Activated T-cell treated with anti-CD3 and anti-CD28 coated beads for 24 hours (primary cell): ENCODE measurements around the gene FRMD6.
"Not testable (repeated sequence)": the region's sequence is repeated elsewhere in the genome, so short reads cannot be mapped to it uniquely, and the experiment has no call there.

Experiments
- DNase-seq: peaks from one replicate; pipeline ENCODE4 v3.0.0-alpha.2; 2020; ENCODE audit warnings: low read depth

FRMD6 gene

DNA sequence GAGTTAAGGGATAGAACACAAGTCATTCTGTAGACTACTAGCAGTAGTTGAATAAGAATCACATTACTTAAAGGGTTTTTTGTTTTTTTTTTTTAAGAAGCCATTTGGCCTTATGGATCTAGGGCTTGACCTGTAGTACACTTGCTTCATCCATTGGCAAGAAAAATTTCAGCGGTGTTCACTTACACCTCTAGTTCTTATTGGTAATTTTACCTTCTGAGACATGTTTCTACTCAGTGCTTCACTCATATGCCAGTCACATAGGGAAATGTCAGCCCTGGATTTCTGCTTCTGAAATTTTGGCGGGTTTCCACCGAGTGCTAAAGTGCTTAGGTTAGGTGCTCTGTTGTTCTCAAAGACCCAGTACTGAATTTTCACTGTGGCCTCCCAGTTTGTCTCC, 72.9 kb downstream of the FRMD6 start:
- DNase-seq = no peak

- no peak for DNase-seq
These were observed 73.4 kb downstream of the FRMD6 start for GRCh38 chr14:51725061-51725460.

- no peak for DNase-seq
These were observed 74.6 kb downstream of the FRMD6 start for GRCh38 chr14:51726166-51726899.

DNA sequence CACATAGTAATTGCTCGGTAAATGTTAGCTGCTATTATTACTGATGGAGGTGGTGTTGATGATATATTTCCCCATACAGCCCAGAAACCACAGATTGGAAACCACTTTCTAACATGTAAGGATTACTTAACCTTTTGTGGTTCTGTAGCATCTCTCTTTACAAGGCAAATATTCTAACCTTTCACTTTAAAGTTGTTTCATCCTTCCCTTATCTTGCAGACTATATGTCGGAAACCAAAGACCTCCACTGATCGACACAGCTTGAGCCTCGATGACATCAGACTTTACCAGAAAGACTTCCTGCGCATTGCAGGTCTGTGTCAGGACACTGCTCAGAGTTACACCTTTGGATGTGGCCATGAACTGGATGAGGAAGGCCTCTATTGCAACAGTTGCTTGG, 75.8 kb downstream of the FRMD6 start:
- no peak for DNase-seq

GRCh38 chr14:51730098-51730497, 78.4 kb downstream of the FRMD6 start:
- no peak for DNase-seq

- no peak for DNase-seq
These were observed 79.0 kb downstream of the FRMD6 start for GRCh38 chr14:51730684-51731083.

- no peak for DNase-seq
These were observed 80.9 kb downstream of the FRMD6 start for GRCh38 chr14:51732494-51733112.

GRCh38 chr14:51733147-51733546, 81.4 kb downstream of the FRMD6 start:
- no peak for DNase-seq

GRCh38 chr14:51735851-51736250, 84.1 kb downstream of the FRMD6 start:
- DNase-seq = no peak

GRCh38 chr14:51738754-51739153, 87.0 kb downstream of the FRMD6 start:
- no peak for DNase-seq

DNA sequence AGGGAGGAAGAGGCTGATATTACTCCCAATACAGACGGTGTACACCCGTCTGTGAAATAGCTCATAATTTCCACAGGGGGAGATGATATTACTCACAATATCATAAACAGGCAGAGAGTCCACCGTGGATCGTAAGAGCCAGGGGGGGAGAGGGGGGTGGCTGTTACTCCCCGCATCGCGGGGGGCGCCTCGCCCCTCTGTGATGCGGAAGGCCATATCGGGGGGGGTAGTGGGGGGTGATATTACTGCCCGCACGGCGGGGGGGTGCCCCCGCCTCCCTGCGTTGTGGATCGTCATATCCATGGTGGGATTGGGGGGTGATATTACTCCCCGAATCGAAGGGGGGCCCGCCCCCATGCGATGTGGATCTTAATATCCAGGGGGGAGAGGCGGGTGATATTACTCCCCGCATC, 91.9 kb downstream of the FRMD6 start:
- DNase-seq = no peak

DNA sequence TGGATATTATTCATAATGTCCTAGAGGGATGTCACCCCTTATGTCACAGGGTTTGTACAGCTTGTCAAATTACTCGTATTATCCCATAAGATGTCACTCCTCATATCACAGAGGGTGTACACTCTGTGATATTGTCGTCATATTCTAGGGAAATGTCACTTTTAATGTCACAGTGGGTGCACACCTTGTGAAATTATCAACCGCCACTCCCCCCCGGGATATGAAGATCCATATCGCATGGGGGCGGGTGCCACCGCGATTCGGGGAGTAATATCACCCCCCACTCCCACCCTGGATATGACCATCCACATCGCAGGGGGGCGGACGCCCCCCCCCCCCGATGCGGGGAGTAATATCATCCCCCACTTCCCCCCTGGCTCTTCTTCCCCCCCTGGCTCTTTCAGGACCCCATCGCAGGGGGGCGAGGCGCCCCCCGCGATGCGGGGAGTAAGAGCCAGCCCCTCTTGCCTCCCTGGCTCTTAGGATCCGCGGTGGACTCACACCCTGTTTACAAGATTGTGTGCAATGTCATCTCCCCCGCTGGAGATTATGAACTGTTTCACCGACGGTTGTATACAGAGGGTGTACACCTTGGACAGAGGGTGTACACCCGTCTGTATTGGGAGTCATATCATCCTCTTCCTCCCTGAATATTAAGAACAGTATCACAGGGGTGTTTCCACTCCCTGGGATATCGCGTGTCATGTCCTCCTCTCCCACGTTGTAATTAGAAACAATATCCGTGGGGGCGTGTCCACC, 92.8 kb downstream of the FRMD6 start:
- DNase-seq = no peak

- DNase-seq = not testable (repeated sequence)
These were observed 95.1 kb downstream of the FRMD6 start for GRCh38 chr14:51746823-51747222.

DNA sequence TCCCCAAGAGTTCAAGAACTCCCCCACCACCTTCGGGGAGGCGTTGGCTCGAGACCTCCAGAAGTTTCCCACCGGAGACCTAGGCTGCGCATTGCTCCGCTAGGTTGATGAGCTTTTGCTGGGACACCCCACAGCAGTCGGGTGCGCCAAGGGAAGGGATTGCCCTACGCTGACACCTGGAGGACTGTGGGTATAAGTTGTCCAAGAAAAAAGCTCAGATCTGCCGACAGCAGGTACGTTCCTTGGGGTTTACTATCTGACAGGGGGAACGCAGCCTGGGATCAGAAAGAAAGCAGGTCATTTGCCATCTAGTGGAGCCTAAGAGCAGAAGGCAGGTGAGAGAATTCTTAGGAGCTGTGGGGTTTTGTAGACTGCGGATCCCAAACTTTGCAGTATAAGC, 98.8 kb downstream of the FRMD6 start:
- DNase-seq = no peak

GRCh38 chr14:51751611-51752345, 100.1 kb downstream of the FRMD6 start:
- DNase-seq = peak; percentile 32

DNA sequence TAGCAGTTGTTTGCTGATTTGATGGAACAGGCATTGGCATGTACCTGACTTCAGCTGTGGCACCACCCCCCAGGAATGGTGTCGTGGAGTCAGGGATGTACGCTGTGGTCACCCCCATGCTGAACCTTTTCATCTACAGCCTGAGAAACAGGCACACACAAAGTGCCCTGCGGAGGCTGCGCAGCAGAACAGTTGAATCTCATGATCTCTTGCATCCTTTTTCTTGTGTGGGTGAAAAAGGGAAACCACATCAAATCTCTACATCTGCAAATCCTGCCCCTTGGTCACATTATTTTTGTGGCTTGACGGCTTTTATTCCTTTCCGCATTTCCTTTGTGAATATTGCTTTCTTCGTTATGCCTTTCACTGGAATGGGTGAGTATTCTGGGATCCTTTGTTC, 106.0 kb downstream of the FRMD6 start:
- not testable (repeated sequence) for DNase-seq

GRCh38 chr14:51759950-51760349, 108.2 kb downstream of the FRMD6 start:
- no peak for DNase-seq

- DNase-seq = not testable (repeated sequence)
These were observed 114.0 kb downstream of the FRMD6 start for GRCh38 chr14:51765726-51766125.

- not testable (repeated sequence) for DNase-seq
These were observed 114.9 kb downstream of the FRMD6 start for GRCh38 chr14:51766586-51766985.

GRCh38 chr14:51769261-51769660, 117.6 kb downstream of the FRMD6 start:
- DNase-seq = not testable (repeated sequence)

DNA sequence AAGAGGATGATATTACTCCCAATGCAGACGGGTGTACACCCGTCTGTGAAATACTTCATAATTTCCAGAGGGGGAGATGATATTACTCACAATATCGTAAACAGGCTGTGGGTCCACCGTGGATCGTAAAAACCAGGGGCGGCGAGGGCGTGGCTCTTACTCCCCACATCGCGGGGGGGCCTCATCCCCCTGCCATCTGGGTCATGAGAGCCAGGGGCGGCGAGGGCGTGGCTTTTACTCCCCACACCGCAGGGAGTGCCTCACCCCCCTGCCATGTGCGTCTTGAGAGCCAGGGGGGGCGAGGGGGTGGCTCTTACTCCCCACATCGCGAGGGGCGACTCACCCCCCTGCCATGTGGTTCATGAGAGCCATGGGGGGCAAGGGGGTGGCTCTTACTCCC, 122.5 kb downstream of the FRMD6 start:
- no peak for DNase-seq
